PFSK-1 (cell line): ENCODE data around the gene VWC2.

Experiments used
- FOXP2 ChIP-seq: optimal IDR thresholded peaks from 2 replicates; pipeline ENCODE3; 2011; ENCODE audit warnings: borderline replicate concordance, control low read depth, inconsistent platforms; ENCODE audit not compliant: insufficient read depth; ENCODE audit errors: extremely low read length, extremely low read depth
- POLR2AphosphoS5 ChIP-seq: IDR thresholded peaks from 2 replicates; pipeline ENCODE4 v1.6.1; 2012; ENCODE audit warnings: low read depth, mild to moderate bottlenecking, control low read depth, low read length, moderate library complexity
- SIN3A ChIP-seq: IDR thresholded peaks from 2 replicates; pipeline ENCODE4 v1.6.1; 2012; ENCODE audit warnings: mild to moderate bottlenecking, low read length, moderate library complexity, borderline replicate concordance; ENCODE audit not compliant: insufficient read depth
- TAF1 ChIP-seq: IDR thresholded peaks from 2 replicates; pipeline ENCODE4 v1.6.1; 2012; ENCODE audit warnings: low read length, control low read depth, borderline replicate concordance; ENCODE audit not compliant: insufficient read depth
- TF ChIP-seq, protein P1 (sequence below), 2 experiments: IDR thresholded peaks; 2 replicates each; pipeline versions ENCODE4 v1.6.1 to v1.8.0; 2011 to 2012; ENCODE audit warnings: low read depth in 2 of 2, low read length in 2 of 2, control low read depth in 1 of 2, inconsistent platforms in 1 of 2, mild to moderate bottlenecking in 1 of 2, moderate library complexity in 1 of 2; ENCODE audit not compliant: insufficient read depth in 1 of 2

VWC2 gene

DNA sequence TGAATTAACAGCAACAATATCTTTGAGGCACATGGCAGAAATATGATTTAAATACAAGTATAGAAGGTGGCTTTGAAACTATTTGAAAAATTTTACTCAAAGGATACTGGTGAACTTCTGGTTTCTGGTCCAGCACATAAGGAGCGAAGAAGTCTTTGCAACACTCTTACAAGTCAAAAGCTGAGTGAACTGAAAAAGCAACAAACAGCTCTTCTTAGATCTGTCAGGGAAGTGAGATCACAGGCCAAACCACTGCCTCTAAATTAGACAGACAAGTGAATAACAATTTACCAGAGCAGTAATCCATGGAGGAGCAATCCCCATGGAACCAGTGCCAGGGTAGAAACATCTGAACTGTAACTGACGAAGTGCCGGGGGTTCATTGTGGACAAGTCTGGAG lies 9.6 kb upstream of the VWC2 start:
- TF ChIP-seq, protein P1, sequence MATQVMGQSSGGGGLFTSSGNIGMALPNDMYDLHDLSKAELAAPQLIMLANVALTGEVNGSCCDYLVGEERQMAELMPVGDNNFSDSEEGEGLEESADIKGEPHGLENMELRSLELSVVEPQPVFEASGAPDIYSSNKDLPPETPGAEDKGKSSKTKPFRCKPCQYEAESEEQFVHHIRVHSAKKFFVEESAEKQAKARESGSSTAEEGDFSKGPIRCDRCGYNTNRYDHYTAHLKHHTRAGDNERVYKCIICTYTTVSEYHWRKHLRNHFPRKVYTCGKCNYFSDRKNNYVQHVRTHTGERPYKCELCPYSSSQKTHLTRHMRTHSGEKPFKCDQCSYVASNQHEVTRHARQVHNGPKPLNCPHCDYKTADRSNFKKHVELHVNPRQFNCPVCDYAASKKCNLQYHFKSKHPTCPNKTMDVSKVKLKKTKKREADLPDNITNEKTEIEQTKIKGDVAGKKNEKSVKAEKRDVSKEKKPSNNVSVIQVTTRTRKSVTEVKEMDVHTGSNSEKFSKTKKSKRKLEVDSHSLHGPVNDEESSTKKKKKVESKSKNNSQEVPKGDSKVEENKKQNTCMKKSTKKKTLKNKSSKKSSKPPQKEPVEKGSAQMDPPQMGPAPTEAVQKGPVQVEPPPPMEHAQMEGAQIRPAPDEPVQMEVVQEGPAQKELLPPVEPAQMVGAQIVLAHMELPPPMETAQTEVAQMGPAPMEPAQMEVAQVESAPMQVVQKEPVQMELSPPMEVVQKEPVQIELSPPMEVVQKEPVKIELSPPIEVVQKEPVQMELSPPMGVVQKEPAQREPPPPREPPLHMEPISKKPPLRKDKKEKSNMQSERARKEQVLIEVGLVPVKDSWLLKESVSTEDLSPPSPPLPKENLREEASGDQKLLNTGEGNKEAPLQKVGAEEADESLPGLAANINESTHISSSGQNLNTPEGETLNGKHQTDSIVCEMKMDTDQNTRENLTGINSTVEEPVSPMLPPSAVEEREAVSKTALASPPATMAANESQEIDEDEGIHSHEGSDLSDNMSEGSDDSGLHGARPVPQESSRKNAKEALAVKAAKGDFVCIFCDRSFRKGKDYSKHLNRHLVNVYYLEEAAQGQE (IDR thresholded peaks at IDR 0.05; ENCODE audit: insufficient read depth in 1 of 2, low read depth in 2 of 2, low read length in 2 of 2), result no peak

DNA sequence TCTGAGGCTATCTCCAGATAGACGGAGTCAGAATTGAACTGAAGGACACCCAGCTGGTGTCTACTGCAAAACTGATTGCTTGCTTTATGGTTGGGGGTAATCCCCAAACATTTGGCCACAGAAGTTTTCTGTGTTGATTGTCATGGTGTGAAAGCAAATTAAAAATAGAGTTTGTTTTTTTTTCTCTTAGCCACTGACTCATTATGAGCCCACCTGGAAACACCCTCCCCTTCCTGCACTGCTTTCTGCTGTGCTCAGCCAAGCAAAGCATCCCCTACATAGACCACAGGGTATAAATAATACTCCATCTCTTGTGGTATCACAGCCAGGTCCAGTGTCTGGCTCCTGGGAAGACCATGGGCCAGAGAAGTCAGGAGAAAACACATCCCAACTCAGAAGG lies 6.5 kb upstream of the VWC2 start:
- TF ChIP-seq SIN3A (no peak), TAF1 (no peak), POLR2AphosphoS5 (no peak), FOXP2 (no peak)
- TF ChIP-seq, protein P1 (IDR thresholded peaks at IDR 0.05; ENCODE audit: insufficient read depth in 1 of 2, low read depth in 2 of 2, low read length in 2 of 2), result no peak

DNA sequence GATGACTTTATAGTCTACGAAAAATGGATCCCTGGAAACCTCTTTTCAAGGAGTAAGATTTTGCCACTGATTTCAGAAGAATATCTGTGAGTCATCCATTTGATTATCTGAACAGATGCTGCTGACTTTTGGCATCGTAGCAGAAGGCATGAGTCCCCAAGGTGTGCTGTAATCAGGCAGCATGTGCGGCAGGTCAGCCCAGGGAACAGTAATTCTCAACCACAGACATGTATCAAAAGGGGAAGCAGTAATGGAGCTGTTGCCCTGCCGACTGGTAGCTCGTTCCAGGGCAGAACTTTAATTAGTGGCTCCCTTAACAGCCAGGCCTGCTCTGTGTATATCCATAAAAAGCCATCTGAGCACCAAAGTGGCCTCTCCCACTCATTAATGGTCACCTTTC lies 5.7 kb upstream of the VWC2 start:
- TF ChIP-seq FOXP2 (no peak), TAF1 (no peak)
- TF ChIP-seq, protein P1 (IDR thresholded peaks at IDR 0.05; ENCODE audit: insufficient read depth in 1 of 2, low read depth in 2 of 2, low read length in 2 of 2), result no peak

DNA sequence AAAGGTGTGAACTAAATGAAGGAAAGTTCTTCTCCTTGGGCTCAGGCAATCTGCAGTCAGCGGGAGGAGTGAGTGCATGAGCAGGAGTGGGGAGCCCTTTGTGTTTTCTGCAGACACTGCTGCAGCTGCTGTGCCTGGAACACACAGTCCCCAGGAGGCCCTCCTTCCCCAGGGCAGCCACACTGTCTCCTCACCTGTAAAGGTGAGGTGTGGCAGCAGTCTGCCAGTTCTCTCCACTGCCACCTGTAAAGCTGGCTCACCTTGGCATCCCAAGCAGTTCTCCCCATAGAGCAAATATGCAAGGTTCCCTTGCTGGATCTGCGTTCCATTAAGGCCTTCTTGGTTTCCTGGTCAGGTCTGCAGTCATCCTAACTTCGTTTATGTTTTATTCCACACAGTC lies 5.2 kb upstream of the VWC2 start:
- TF ChIP-seq FOXP2 (no peak), TAF1 (no peak), SIN3A (no peak), POLR2AphosphoS5 (no peak)
- TF ChIP-seq, protein P1 (IDR thresholded peaks at IDR 0.05; ENCODE audit: insufficient read depth in 1 of 2, low read depth in 2 of 2, low read length in 2 of 2), result no peak

DNA sequence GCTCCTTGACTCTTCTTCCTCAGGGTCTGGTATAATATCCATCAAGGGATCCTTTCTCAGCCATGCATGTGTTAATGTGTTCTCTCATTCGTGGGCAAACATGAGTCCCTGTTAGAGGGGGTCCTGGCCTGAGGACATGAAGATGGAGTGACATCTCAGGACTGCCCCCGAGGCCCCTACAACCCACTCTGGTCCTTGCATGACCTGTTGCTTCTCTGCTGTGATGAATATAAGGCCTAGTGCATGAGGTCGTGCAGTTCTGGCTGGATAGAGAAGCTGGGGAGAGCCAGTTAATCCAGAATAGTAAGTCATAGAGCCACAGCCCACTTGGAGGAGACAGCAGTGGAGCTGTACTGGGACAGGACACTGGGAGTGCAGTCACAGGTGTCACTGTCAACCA lies 4.6 kb upstream of the VWC2 start:
- TF ChIP-seq TAF1 (no peak), SIN3A (no peak), FOXP2 (no peak), POLR2AphosphoS5 (no peak)
- TF ChIP-seq, protein P1 (IDR thresholded peaks at IDR 0.05; ENCODE audit: insufficient read depth in 1 of 2, low read depth in 2 of 2, low read length in 2 of 2), result no peak
